OCI-LY7 (cell line): ENCODE measurements around the gene GATA5.

ENCODE experiments used
- EZH2phosphoT487 ChIP-seq: fragments of 200-600 bp; sonication (generic); IDR thresholded peaks from 2 replicates; pipeline ENCODE4 v1.6.1; 2018; ENCODE audit warnings: low read depth, borderline replicate concordance, mild to moderate bottlenecking, mixed run types, antibody characterized with exemption, low read length, moderate library complexity, mixed read lengths
- TF ChIP-seq, protein P1 (sequence below): fragments of 200-600 bp; sonication (generic); conservative IDR thresholded peaks from 2 replicates; pipeline ENCODE4 v1.5.1; 2014; ENCODE audit warnings: mild to moderate bottlenecking, antibody characterized with exemption, low read length, moderate library complexity, mixed read lengths

- TF ChIP-seq, protein P1, sequence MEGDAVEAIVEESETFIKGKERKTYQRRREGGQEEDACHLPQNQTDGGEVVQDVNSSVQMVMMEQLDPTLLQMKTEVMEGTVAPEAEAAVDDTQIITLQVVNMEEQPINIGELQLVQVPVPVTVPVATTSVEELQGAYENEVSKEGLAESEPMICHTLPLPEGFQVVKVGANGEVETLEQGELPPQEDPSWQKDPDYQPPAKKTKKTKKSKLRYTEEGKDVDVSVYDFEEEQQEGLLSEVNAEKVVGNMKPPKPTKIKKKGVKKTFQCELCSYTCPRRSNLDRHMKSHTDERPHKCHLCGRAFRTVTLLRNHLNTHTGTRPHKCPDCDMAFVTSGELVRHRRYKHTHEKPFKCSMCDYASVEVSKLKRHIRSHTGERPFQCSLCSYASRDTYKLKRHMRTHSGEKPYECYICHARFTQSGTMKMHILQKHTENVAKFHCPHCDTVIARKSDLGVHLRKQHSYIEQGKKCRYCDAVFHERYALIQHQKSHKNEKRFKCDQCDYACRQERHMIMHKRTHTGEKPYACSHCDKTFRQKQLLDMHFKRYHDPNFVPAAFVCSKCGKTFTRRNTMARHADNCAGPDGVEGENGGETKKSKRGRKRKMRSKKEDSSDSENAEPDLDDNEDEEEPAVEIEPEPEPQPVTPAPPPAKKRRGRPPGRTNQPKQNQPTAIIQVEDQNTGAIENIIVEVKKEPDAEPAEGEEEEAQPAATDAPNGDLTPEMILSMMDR, result no peak
- TF ChIP-seq EZH2phosphoT487, result no peak
Measured at GRCh38 chr20:62475027-62475771, 596 bp downstream of the GATA5 start.
